ENCODE data around the gene EIF3L. TPM values are rescaled to one million over a fixed set of nuclear protein-coding genes. Genes with fewer than 3 reads are reported as not detected.

Gene EIF3L
- total RNA-seq, 1 donor from 2014 or later, result 403 TPM

Small RNAs within 50 kb of the gene (microRNA-seq; reads per million reads assigned to microRNA genes)
- gene MIR659 (ENCODE audit: borderline number of aligned reads), result not detected

Other genes with a start within 250 kb of the EIF3L start
- 28.5 TPM for gene GGA1, start 240.6 kb upstream of the EIF3L start, total RNA-seq
- 2.7 TPM for gene SH3BP1, start 209.8 kb upstream of the EIF3L start, total RNA-seq
- gene PDXP, start 190.7 kb upstream of the EIF3L start, total RNA-seq, result 21.5 TPM
- 1,086 TPM for gene LGALS1, start 173.8 kb upstream of the EIF3L start, total RNA-seq
- gene NOL12, start 163.1 kb upstream of the EIF3L start, total RNA-seq, result 12.0 TPM
- 82.7 TPM for gene TRIOBP, start 152.4 kb upstream of the EIF3L start, total RNA-seq
- gene GCAT, start 41.5 kb upstream of the EIF3L start, total RNA-seq, result 42.0 TPM
- not detected for gene GALR3, start 26.0 kb upstream of the EIF3L start, total RNA-seq
- gene ANKRD54, start 5.1 kb upstream of the EIF3L start, total RNA-seq, result 17.8 TPM
- gene MICALL1, start 56.9 kb downstream of the EIF3L start, total RNA-seq, result 20.1 TPM
- 0.30 TPM for gene C22orf23, start 104.2 kb downstream of the EIF3L start, total RNA-seq
- gene POLR2F, start 104.3 kb downstream of the EIF3L start, total RNA-seq, result 90.7 TPM
- 1.9 TPM for gene SOX10, start 135.1 kb downstream of the EIF3L start, total RNA-seq
- 26.5 TPM for gene PICK1, start 208.0 kb downstream of the EIF3L start, total RNA-seq
- gene SLC16A8, start 234.8 kb downstream of the EIF3L start, total RNA-seq, result not detected